NCI-H2196 treated with DMSO at 0.1 percent for 48 hours (cell line): ENCODE results near the gene FLT3LG.

Source experiments
- DNase-seq: peaks from one replicate; lab custom pipeline; 2025; ENCODE audit not compliant: unreplicated experiment; lab: John Stamatoyannopoulos, UW

The FLT3LG gene

GRCh38 chr19:49487277-49488045 lies 13.4 kb downstream of the FLT3LG start, which contains the start of gene RPL13A:
Gene RPL13A (plus strand): TSS chr19:49487608. CDS start chr19:49487630, 22 bp downstream.
- DNase-seq = peak; percentile 97

- no peak for DNase-seq
Observed at GRCh38 chr19:49488046-49488862, 14.2 kb downstream of the FLT3LG start.

DNA sequence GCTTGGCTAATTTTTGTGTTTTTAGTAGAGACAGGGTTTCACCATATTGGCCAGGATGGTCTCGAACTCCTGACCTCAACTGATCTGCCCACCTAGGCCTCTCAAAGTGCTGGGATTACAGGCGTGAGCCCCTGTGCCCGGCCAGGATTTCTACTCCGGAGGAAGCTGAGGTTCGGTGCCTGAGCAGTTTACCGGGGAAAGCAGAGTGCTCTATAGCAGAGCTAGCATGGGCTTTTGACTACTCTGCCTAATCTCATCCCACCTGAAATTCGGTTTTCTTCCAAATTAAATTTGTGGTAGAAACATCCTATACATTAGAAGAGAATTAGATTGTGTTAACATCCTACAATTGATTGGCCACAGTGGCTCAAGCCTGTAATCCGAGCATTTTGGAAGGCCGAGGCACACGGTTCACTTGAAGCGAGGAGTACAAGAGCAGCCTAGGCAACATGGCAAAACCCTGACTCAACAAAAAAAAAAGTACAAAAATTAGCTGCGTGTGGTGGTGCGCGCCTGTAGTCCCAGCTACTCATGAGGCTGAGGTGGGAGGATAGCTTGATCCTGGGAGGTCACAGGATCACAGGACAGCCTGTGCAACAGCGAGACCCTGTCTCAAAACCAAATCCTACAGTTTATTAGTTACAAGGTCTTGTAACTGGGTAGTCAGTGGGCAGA lies 15.0 kb downstream of the FLT3LG start:
- DNase-seq = no peak

DNA sequence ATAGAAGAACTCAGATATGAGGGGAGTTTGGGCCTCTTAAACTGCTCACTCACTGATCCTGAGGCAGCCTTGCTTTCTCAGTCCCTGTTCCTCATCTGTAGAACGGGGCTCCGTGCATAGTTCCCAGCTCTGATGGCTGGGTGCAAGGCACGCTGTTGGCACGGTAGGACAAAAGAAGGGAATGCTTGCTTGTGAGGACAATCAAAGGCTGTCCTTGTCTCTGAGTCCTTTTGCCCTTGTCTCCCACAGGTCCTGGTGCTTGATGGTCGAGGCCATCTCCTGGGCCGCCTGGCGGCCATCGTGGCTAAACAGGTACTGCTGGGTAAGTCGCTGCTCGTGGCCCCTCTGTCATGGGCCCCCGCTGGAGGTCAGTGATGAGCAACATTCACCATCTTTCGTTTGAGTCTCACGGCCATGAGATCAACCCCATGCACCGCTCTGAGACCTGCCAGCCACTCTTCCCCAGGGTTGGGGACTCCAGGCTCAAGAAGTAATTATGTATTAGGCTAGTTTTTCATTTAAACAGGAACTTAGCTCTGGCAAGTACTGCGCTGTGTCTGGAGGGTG lies 15.7 kb downstream of the FLT3LG start:
- no peak for DNase-seq

GRCh38 chr19:49490287-49491029 lies 16.4 kb downstream of the FLT3LG start:
- DNase-seq = no peak

- DNase-seq = no peak
Observed at GRCh38 chr19:49491030-49491803, 17.2 kb downstream of the FLT3LG start.

DNA sequence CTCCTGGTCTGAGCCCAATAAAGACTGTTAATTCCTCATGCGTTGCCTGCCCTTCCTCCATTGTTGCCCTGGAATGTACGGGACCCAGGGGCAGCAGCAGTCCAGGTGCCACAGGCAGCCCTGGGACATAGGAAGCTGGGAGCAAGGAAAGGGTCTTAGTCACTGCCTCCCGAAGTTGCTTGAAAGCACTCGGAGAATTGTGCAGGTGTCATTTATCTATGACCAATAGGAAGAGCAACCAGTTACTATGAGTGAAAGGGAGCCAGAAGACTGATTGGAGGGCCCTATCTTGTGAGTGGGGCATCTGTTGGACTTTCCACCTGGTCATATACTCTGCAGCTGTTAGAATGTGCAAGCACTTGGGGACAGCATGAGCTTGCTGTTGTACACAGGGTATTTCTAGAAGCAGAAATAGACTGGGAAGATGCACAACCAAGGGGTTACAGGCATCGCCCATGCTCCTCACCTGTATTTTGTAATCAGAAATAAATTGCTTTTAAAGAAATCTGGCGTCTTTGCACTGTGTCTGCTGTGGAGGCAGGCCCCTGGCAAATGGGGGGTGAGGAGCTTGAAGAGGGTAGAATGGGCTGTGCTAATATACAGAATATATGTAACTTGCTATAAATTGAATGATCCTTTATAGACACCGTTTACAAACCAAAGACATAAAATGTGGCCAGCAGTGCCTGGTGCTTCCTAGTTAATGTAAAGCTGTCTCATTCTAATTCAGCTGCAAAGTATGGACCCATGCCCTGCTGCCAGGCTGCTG lies 18.0 kb downstream of the FLT3LG start:
- DNase-seq = no peak

- DNase-seq = no peak
Observed at GRCh38 chr19:49492573-49493405, 18.8 kb downstream of the FLT3LG start.

DNA sequence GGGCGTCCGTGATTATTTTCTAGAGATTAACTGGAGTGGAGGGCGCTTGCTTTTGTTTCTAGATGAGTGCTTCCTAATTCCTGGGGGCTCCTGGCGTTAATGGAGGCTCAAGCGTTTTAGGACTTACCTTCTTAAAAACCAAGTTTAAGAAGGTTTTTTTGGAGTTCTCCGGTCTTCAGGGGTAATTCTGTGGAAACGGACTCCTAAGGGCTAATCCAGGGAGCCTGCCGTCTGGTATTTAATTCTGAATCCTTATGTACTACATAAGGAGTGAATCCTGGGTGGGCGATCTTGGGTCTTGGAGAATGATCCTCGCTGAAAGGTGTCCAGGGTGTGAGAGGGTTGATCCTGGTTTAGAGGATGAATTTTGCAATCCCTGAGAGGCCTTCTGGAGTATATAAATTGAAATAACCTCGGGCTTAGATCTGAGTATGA lies 22.6 kb downstream of the FLT3LG start:
- no peak for DNase-seq

DNA sequence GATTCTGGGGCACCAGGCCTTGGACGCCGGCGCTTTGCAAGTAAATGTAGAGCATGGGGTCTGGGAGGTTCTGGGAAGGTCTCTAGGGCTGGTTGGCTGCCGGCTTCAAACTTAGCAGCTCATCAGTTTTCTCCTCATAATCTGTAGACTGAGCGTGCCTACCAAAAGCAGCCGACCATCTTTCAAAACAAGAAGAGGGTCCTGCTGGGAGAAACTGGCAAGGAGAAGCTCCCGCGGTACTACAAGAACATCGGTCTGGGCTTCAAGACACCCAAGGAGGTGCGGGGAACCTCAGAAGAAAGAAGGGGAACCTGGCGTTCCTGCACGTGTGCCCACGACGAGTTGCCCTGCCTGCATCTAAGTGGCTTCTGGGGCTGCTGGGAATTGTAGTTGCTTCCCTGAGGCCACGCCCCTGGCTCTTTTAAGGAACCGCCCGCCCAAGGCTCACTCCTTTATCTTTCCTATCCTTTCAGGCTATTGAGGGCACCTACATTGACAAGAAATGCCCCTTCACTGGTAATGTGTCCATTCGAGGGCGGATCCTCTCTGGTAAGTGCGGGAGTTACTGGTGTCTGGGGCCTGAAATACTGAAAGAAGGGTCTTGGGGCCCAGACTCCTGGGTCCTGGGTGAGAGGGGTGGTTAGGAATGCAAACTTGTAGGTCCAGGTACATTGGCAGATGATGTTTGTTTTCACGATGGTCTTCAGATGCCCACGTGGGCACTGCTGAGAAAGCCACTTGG lies 23.2 kb downstream of the FLT3LG start:
- peak; percentile 47 for DNase-seq

- DNase-seq = no peak
Observed at GRCh38 chr19:49497789-49498103, 23.7 kb downstream of the FLT3LG start.

DNA sequence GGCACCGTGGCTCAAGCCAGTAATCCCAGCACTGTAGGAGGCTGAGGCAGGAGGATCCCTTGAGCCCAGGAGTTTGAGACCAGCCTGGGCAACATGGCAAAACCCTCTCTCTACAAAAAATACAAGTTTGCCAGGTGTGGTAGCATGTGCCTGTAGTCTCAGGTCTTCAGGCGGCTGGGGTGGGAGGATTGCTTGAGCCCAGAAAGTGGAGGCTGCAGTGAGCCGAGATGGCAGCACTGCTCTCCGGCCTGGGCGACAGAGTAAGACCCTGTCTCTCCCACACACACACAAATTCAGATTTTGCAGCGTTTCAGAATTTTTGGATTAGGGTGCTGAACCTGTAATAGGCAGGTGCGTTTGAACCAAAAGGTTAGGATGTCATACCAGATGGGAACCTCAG lies 24.5 kb downstream of the FLT3LG start:
- no peak for DNase-seq

DNA sequence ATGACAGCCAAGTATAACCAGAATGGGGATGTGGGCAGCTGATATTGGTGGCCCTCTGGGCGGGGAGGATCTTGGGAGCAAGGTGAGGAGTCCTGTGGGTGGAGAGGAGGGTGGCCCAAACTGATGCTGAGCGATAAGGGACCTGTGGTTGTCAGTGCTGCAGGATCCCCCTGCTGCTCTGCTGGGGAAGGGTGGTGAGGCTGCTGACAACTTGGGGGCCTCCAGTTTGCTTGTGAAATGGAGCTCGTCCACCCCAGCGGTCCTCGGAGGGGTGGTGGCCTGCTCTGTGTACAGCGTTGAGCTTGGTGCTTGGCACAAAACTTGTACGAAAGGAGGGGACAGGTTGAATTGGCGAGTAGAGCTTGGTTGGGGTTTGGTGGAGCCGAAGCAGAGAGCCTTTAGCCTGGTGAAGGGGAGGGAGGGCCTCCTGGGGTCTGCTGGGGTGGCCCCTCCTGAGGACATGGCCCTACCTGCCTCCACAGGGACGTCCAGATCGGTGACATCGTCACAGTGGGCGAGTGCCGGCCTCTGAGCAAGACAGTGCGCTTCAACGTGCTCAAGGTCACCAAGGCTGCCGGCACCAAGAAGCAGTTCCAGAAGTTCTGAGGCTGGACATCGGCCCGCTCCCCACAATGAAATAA lies 25.1 kb downstream of the FLT3LG start:
- DNase-seq = no peak

DNA sequence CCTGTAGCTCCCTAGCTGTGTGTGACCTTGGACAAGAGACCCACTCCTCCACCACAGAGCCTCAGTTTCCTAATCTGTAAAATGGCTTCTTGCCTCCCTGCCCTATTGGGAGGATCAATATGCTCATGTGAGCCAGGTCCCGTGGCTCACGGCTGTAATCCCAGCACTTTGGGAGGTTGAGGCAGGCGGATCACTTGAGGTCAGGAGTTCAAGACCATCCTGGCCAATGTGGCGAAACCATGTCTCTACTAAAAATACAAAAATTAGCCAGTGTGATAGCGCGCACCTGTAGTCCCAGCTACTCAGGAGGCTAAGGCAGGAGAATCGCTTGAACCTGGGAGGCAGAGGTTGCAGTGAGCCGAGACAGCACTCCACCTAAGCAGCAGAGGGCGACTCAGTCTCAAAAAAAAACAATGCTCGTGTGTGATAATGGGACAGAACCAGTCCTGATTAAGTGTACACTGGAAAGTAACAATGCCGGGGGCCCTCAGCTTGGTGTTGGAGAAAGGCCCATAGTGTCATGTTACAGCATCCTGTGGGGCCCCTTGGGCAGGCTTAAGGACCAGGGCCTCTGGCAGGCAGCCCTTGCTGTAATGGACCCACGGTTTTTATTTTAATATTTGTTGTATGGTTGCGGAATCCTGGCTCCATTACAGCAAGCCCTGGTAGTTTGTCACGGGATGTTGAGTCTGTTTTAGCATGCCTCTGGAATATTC lies 29.0 kb downstream of the FLT3LG start:
- peak; percentile 43 for DNase-seq

- DNase-seq = no peak
Observed at GRCh38 chr19:49503582-49503962, 29.6 kb downstream of the FLT3LG start.

- peak; percentile 9 for DNase-seq
Observed at GRCh38 chr19:49506575-49507105, 32.6 kb downstream of the FLT3LG start.
